Measurements from ENCODE around the gene GALNT11.
"Not testable (repeated sequence)": the region's sequence is repeated elsewhere in the genome, so short reads cannot be mapped to it uniquely, and the experiment has no call there.

GALNT11 gene

GRCh38 chr7:152027491-152028365 is 2.3 kb downstream of the GALNT11 start:
- DNase-seq (ENCODE audit: low spot score), result peak; percentile 37

GRCh38 chr7:152030059-152030458 is 4.6 kb downstream of the GALNT11 start:
- not testable (repeated sequence) for DNase-seq (ENCODE audit: low spot score)

- DNase-seq (ENCODE audit: low spot score), result not testable (repeated sequence)
Observed at GRCh38 chr7:152030639-152031038, 5.2 kb downstream of the GALNT11 start.

DNA sequence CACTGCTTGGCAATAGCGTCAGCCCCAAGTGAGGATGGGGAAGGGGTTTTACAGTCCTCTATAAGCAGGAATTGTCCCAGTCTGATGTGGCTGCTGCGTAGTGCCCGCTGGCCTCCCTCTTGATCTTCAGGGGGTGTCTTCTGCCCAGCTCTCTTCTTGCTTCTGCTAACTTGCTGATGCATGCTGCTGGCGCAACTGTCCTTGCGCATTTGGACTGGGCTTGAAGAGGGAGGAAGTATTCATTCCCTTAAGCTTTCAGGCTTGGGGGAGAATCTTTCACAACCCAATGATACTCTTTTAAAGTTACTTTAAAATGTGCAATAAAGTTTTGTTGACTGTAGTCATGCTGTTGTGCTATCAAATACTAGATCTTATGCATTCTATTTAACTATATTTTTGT is 10.3 kb downstream of the GALNT11 start:
- no peak for DNase-seq (ENCODE audit: low spot score)

DNA sequence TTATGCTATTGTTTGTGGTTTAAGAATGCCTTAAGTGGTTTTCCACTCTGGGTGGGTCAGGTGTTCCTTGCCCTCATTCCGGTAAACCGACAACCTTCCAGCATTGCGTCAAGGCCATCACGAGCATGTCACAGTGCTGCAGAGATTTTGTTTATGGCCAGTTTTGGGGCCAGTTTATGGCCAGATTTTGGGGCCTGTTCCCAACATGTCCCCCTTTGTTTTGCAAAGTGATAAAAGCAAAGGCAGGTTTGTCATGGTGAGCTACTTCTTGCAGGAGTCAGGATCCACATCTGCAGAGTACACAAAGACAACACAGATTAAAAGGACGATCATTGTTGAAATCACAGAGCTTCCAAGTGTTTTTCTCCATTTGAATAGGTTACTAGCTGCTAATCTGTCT is 12.9 kb downstream of the GALNT11 start:
- DNase-seq (ENCODE audit: low spot score), result not testable (repeated sequence)

- not testable (repeated sequence) for DNase-seq (ENCODE audit: low spot score)
Observed at GRCh38 chr7:152043086-152043485, 17.6 kb downstream of the GALNT11 start.

DNA sequence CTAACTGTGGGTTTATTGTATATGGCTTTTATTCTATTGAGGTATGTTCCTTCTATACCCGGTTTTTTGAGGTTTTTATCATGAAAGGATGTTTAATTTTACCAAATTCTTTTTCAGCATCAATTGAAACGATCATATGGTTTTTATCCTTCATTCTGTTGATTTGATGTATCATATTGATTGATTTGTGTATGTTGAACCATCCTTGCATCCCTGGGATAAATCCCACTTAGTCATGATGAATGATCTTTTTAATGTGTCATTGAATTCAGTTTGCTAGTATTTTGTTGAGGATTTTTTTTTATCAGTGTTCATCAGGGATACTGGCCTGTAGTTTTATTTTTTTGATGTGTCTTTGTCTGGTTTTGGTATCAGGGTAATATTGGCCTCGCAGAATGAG is 19.4 kb downstream of the GALNT11 start:
- DNase-seq (ENCODE audit: low spot score), result not testable (repeated sequence)

DNA sequence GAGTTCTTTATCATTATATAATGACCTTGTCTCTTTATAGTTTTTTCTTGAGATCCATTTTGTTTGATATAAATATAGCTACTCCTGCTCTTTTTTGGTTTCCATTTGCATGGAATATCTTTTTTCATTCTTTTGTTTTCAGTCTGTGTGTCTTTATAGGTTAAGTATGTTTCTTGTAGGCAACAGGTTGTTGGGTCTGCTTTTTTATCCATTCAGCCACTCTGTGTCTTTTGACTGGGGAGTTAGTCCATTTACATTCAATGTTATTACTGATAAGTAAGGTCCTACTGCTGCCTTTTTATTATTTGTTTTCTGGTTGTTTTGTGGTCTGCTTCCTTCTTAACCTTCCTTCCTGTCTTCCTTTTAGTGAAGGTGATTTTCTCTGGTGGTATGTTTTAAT is 21.1 kb downstream of the GALNT11 start:
- DNase-seq (ENCODE audit: low spot score), result no peak

- DNase-seq (ENCODE audit: low spot score), result no peak
Observed at GRCh38 chr7:152048051-152048450, 22.6 kb downstream of the GALNT11 start.

DNA sequence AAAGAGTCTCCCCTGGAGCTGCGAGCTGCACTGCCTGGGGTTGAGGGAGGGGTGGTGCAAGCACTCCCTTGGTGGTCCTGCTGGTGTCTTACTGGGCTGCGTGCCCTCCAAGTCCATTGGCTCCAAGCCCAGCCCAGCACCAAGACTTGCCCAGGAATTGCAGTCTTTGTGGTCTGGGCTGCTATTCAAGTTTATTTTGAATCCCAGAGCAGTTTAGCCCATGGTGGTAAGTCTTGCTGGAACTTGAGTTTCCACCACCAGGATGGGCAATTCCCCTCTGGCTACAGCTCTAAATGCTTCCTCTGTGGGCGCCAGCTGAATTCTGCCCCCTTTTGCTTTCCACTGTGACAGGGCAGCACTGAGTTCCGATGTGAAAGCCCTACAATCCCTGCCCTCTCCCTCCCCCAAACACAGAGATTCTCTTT is 25.1 kb downstream of the GALNT11 start:
- no peak for DNase-seq (ENCODE audit: low spot score)

- DNase-seq (ENCODE audit: low spot score), result no peak
Observed at GRCh38 chr7:152051968-152052367, 26.5 kb downstream of the GALNT11 start.

- no peak for DNase-seq (ENCODE audit: low spot score)
Observed at GRCh38 chr7:152052771-152053170, 27.3 kb downstream of the GALNT11 start.

- DNase-seq (ENCODE audit: low spot score), result no peak
Observed at GRCh38 chr7:152054367-152055230, 29.1 kb downstream of the GALNT11 start.

- DNase-seq (ENCODE audit: low spot score), result no peak
Observed at GRCh38 chr7:152056621-152057274, 31.3 kb downstream of the GALNT11 start.

- no peak for DNase-seq (ENCODE audit: low spot score)
Observed at GRCh38 chr7:152059311-152059710, 33.8 kb downstream of the GALNT11 start.

DNA sequence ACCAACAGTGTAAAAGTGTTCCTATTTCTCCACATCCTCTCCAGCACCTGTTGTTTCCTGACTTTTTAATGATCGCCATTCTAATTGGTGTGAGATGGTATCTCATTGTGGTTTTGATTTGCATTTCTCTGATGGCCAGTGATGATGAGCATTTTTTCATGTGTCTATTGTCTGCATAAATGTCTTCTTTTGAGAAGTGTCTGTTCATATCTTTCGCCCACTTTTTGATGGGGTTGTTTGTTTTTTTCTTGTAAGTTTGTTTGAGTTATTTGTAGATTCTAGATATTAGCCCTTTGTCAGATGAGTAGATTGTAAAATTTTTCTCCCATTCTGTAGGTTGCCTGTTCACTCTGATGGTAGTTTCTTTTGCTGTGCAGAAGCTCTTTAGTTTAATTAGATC is 35.6 kb downstream of the GALNT11 start:
- DNase-seq (ENCODE audit: low spot score), result not testable (repeated sequence)

- not testable (repeated sequence) for DNase-seq (ENCODE audit: low spot score)
Observed at GRCh38 chr7:152063192-152063591, 37.7 kb downstream of the GALNT11 start.

- DNase-seq (ENCODE audit: low spot score), result not testable (repeated sequence)
Observed at GRCh38 chr7:152063821-152064220, 38.3 kb downstream of the GALNT11 start.

- not testable (repeated sequence) for DNase-seq (ENCODE audit: low spot score)
Observed at GRCh38 chr7:152065800-152066344, 40.4 kb downstream of the GALNT11 start.

- no peak for DNase-seq (ENCODE audit: low spot score)
Observed at GRCh38 chr7:152072421-152072820, 46.9 kb downstream of the GALNT11 start.

GRCh38 chr7:152073352-152073751 is 47.9 kb downstream of the GALNT11 start:
- DNase-seq (ENCODE audit: low spot score), result no peak

- DNase-seq (ENCODE audit: low spot score), result no peak
Observed at GRCh38 chr7:152074673-152075072, 49.2 kb downstream of the GALNT11 start.
